Smooth muscle cell of the coronary artery (primary cell): ENCODE results near the gene RFX4. TPM values are rescaled to one million over a fixed set of nuclear protein-coding genes. Genes with fewer than 3 reads are reported as not detected.

Source experiments
- total RNA-seq: library from RNA; depleted of rRNA; stranded (reverse); fragments of >200 nt; gene quantifications from 2 replicates; pipeline ENCODE4 v1.2.3, GENCODE V29; 2014; ENCODE audit warnings: low replicate concordance

The RFX4 gene
- total RNA-seq = not detected in 2 replicates

GRCh38 chr12:106582641-106583230, at the start of gene RFX4:
TSS of gene RFX4 (plus strand) at chr12:106583004. CDS start at chr12:106583321, 317 bp downstream.

GRCh38 chr12:106774005-106774807, 191.4 kb downstream of the RFX4 start, which contains the start of gene RIC8B:
TSS of gene RIC8B (plus strand) at chr12:106774682. CDS start at chr12:106774746, 64 bp downstream.

Other genes starting within 250 kb of the RFX4 start
- gene POLR3B, start 225.3 kb upstream of the RFX4 start, total RNA-seq = 9.7 and 9.8 TPM in 2 replicates
- gene RIC8B, start 191.7 kb downstream of the RFX4 start, total RNA-seq = 8.9 and 18.4 TPM in 2 replicates